Hematopoietic multipotent progenitor cell treated with erythropoietin and hydrocortisone succinate and interleukin-3 and kit ligand, for 15 days (in vitro differentiated cells): ENCODE data around the gene LPA.
"Not testable (repeated sequence)": the region's sequence is repeated elsewhere in the genome, so short reads cannot be mapped to it uniquely, and the experiment has no call there.

ENCODE experiments used
- DNase-seq: peaks from one replicate; pipeline ENCODE4 v3.0.0-alpha.2; 2015; ENCODE audit warnings: low spot score

LPA gene

GRCh38 chr6:160661216-160661615 lies 2.9 kb downstream of the LPA start:
- no peak for DNase-seq

DNA sequence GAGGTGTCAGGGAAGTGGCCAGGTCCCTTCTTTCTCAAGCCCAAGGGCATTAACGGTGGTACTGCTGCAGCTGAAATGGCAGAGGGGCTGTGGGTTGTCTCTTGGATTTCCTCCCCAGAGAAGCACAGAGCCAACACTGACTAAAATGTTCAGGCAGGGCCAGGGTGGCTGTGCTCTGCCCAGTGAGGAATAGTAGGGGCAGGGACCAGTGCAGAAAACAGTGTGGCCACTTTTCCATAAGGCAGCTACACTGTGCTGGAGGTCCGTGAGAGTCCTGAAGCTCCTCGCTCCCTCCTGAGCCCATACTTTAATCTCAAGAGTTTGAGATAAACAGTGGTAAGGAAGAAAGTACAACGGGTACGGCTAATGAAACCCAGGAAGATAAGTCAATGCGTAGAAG lies 4.5 kb downstream of the LPA start:
- no peak for DNase-seq

DNA sequence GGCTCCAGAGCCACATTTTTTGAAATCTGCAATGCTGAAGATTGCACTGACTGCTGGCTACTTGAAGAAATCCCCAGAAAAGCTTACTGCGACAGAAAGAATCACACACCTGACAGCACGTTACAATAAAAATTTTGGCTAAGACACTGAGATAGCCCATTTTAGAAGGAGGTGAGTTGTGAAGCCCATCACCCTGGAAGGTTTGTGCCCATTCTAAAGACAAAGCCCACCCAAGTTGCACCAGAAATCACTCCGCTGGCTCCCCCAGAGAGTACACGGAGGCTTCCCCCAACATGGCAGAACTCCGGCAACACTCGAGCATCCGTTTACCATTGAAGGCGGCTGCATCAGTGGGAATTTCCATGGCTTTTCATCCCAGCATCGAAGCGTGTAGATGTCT lies 29.4 kb downstream of the LPA start:
- DNase-seq = no peak

- DNase-seq = no peak
These were observed 67.9 kb downstream of the LPA start for GRCh38 chr6:160595838-160596832.

- not testable (repeated sequence) for DNase-seq
These were observed 68.8 kb downstream of the LPA start for GRCh38 chr6:160595297-160595696.

GRCh38 chr6:160586374-160586773 lies 77.7 kb downstream of the LPA start:
- DNase-seq = no peak

DNA sequence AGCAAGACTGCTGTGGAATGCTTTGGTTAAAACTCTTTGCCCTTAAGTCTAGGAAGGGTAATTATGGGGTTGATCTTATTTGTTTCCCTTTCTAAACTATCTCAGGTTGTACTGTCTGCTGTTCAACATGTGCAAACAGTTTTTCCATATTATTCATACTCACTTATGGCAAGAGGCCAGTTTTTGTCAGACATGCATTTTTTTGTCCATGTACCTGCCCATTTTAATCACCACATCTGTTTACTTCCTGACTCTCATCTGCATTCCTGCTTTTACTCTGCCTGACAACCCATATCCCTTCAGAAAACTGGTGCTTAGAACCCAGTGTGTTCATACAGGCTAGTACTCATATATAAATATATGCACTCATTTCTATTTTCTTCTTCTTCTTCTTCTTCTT lies 80.3 kb downstream of the LPA start:
- no peak for DNase-seq

DNA sequence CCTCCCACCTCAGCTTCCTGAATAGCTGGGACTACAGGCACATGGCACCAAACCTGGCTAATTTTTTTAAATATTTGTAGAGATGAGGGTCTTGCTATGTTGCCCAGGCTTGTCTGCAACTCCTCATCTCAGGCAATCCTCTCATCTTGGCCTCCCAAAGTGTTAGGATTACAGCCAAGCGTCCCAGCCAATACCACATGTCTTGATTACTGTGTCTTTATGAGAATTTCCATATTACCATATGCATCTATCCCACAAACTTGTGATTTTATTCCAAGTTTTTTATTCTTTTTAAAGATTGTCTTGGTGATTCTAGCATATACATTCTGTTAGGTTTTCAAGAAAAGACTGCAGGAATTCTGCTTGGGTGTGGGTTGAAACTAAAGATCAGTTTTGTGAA lies 82.7 kb downstream of the LPA start:
- DNase-seq = no peak

- not testable (repeated sequence) for DNase-seq
These were observed 85.6 kb downstream of the LPA start for GRCh38 chr6:160578515-160578914.

- no peak for DNase-seq
These were observed 90.1 kb downstream of the LPA start for GRCh38 chr6:160573943-160574342.

DNA sequence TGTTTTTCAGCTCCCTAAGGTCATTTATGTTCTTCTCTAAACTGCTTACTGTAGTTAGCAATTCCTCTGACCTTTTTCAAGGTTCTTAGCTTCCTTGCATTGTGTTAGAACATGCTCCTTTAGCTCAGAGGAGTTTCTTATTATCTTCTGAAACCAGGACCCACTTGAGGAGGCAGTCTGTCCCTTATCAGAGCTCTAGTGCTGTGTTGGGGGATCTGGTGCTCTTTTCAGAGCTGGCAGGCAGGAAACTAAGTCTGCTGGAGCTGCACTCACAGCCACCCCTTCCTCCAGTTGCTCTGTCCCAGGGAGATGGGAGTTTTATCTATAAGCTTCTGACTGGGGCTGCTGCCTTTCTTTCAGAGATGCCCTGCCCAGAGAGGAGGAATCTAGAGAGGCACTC lies 92.9 kb downstream of the LPA start:
- not testable (repeated sequence) for DNase-seq

DNA sequence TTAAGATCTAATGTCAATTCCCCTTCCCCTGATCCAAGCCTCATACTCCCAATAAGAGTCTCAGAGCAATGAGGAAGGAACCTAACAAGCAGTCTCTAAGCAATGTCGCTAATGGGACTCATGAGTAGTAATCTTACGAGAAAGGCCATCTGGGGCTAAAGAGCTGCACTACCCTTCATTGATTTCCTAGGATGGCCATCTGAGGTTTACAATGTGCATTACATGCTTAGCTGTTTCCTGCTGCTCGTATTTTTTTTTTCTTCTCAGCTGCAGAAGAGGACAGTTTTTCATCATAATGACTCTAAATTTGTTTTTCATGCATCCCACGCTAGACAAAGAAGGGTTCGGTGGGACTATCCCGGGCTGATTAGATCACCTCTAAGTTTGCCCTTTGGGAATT lies 119.3 kb downstream of the LPA start:
- DNase-seq = no peak

DNA sequence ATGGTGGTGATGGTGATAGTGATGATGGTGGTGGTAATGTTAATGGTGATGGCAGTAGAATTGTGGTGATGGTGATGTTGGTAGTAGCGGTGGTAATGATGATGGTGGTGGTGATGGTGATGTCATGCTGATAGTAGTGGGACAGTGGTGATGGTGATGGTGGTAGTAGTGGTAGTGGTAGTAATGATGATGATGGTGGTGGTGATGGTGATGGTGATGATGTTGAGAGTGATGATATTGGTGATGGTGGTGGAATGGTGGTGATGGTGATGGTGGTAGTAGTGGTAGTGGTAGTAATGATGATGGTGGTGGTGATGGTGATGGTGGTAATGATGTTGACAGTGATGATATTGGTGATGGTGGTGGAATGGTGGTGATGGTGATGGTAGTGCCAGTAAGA lies 128.8 kb downstream of the LPA start:
- DNase-seq = no peak

GRCh38 chr6:160534050-160534696 lies 129.9 kb downstream of the LPA start:
- DNase-seq = peak; percentile 37

DNA sequence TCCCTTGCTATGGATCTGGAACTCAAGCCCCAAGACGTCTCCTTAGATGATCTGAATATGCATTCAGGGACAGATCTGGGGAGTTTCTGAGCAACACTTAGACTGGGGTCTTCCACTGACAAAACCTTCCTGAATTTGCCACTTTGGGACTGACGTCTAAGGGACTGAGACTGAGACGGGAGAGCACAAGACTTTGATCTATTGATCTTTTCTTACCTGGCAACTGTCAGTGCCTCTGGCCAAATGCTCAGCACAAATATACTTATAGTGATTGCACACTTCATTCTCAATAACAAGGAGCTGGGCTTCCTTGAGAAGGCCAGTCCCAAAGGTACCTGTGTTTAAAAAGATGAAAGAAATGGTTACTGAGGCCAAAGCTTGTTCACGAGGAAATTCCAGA lies 131.8 kb downstream of the LPA start:
- DNase-seq = no peak

- DNase-seq = no peak
These were observed 132.2 kb downstream of the LPA start for GRCh38 chr6:160531826-160532225.

DNA sequence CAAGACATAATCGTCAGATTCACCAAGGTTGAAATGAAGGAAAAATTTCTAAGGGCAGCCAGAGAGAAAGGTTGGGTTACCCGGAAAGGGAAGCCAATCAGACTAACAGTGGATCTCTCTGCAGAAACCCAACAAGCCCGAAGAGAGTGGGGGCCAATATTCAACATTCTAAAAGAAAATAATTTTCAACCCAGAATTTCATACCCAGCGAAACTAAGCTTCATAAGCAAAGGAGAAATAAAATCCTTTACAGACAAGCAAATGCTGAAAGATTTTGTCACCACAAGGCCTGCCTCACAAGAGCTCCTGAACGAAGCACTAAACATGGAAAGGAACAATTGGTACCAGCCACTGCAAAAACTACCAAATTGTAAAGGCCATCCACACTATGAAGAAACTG lies 134.6 kb downstream of the LPA start:
- DNase-seq = not testable (repeated sequence)

DNA sequence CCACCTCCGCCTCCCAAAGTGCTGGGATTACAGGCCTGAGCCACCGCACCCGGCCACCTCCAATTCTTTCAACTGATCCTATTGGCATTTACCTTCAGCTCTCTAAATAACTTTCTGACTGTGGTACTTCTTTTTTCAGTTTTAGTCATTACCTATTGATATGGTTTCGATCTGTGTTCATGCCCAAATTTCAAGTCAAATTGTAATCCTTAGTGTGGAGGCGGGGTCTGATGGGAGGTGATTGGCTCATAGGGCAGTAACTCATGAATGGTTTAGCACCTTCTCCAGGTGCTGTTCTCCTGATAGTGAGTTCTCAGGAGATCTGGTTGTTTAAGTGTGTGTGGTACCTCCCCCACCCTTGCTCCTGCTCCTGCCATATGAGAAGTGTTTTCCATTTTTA lies 140.9 kb downstream of the LPA start:
- DNase-seq = no peak

DNA sequence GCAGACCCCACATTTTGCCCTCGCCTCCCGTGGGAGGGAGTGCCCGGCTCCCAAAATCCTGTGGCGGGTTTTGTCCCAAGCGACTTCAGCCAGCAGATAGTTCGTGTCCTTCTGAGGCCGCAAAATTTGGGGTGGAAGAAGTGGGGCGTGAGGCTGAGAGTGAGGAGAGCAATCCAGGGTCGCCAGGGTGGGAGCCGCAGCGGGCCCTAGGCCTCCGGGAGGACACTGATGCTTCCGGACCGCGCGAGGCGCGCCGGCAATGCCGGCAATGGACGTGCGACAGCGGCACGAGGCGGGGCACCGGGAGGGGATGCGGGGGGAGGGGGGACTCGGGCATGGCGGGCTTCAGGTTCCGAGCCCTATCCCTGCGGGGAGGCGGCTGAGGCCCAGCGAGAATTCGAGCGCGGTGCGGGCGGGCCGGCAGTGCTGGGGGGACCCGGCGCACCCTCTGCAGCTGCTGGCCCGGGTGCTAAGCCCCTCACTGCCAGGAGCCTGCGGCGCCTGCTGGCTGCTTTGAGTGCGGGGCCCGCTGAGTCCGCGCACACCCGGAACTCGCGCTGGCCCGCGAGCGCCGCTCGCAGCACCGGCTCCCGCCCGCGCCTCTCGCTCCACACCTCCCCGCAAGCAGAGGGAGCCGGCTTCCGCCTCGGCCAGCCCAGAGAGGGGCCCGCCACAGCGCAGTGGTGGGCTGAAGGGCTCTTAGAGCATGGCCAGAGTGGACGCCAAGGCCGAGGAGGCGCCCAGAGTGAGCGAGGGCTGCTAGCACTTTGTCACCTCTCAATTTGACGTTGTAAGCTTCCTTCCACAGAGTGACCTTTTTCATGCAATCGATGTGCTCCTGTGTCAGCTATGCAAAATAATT lies 143.8 kb downstream of the LPA start:
- DNase-seq = no peak

- DNase-seq = peak; percentile 50
These were observed 144.5 kb downstream of the LPA start for GRCh38 chr6:160519603-160520042.

DNA sequence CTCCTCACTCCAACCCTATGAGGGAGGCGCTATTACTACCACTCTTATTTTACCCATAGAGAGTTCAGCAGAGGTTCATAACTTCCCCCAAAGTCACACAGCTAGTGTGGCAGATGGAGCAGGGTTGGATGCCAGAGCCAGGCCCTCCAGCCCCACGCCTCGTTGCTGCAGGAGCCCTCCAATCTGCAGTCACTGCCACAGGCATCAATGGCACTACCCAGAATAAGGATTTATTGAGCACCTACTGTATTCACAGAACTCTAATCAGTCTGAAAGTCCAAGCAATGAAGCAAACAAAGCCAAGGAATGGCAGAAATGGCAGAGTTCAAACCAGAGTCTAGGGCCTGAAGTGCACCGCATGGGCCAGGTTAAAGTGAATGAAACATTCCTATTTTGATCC lies 144.9 kb downstream of the LPA start:
- no peak for DNase-seq

GRCh38 chr6:160513836-160514235 lies 150.2 kb downstream of the LPA start:
- DNase-seq = no peak
